H54 (cell line): ENCODE measurements around the gene HDAC4.

Experiments
- DNase-seq: peaks from one replicate; pipeline ENCODE4 v3.0.0; 2011; ENCODE audit warnings: low spot score, mixed read lengths; ENCODE audit not compliant: insufficient read length
- FAIRE-seq: peaks from 3 replicates; lab custom pipeline; 2011; peaks lifted over from hg19 to GRCh38; lab: Jason Lieb, UNC
- POLR2A ChIP-seq: IDR thresholded peaks from 2 replicates; pipeline ENCODE4 v1.6.1; 2011; ENCODE audit warnings: low read depth, mild to moderate bottlenecking, low read length

Gene HDAC4

DNA sequence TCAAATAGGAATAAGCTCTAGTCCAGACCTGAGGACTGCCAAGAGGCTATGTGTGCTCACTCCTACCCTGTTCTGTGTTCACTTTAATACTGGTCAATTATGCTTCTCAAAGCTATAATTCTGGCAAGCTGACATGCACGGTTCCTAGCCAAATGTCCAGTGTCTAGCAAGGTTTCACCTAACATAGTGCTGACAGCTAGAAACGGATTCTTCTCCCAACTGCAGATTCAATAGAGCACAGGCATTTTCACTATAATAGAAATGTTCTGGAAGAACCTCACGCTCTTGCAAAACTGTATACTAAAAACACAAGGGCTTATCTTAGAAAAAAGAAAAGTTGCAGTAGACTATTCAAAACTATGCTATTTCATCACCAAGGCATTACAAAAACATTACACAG, 45.1 kb downstream of the HDAC4 start:
- FAIRE-seq (no peak), DNase-seq (no peak)
- no peak for TF ChIP-seq POLR2A

DNA sequence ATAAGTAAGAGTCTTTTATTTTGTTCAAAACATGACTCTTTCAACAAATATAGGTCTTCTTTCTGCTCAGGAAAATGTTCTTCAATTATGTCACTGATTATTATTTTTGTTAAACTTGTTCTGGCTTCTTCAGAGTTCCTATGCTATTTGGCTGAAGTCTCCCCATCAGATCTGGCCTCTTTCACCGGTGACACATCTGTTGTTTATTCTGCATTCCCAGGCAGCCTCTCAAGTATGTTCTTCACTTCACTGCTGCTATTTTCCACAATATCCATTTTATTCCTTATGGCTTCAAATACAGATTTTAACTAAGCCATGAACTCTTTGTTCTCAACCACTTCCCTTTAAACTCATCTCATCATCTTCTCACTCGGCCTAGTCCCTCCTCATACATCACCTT, 45.7 kb downstream of the HDAC4 start:
- DNase-seq (no peak), FAIRE-seq (no peak)
- TF ChIP-seq POLR2A, result no peak

DNA sequence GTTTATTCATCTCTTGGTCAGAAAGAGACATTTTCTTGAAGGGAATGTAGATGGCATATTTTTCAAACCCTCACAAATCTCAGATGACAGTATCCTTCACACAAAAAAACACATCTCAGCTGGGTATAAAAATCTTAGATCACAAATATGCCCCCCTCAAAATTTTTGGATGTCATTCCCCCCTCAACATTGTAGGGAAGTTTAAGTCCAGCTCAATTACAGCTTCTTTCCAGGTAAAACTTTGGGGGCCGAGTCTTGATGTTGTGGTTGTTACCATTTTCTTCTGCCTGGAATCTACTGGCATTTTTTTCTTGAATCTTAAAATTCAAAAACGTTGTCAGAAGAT, 46.1 kb downstream of the HDAC4 start:
- no peak for TF ChIP-seq POLR2A
- DNase-seq, result no peak
- FAIRE-seq, result no peak

DNA sequence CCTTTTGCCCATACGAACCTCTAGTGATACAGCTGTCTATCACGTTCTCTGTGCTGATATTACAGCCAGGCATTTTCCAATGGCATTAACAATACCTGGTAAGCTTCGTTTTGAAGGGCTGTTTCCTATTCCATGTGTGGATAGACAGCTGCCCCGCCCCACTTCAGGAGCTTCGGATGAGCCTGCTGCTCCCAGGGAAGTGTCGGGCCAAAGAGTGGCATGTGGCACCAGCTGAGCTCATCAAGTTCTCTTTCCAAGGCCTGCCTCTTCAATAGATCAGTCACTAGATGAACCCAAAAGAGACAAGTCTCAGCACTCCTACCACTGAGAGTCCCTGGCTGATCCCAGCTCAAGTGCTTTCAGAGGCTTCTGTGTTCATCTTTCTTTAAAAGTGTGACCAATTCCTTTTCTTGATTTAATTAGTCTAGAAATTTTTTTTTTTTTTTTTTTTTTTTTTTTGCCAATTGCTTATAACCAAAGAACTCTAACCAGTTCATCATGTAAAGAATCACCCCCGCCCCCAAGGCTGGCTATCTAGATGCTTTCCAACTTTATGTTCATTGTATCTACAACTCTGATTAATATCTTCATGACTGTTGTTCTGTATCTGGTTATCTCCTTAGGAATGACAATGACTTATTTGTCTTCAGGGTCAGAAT, 46.6 kb downstream of the HDAC4 start:
- FAIRE-seq (no peak), DNase-seq (no peak)
- TF ChIP-seq POLR2A, result no peak

DNA sequence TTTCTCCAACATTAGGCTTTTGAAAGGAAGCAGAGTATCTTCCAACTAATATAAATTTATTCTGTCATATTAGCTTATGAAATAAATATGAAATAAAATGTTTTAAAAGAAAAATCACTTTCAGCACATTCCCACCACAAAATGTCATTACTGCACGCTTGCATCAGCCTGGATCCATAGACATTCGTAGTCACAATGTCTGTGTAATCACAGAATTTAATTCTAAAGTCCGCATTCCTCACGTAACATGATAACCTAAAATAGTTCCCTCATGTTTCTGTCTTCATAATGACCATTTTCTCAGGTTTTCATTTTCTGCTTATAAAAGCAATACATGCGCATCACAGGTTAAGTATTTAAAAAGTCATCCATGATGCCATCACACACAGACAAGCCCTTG, 47.1 kb downstream of the HDAC4 start:
- TF ChIP-seq POLR2A, result no peak
- DNase-seq, result no peak

DNA sequence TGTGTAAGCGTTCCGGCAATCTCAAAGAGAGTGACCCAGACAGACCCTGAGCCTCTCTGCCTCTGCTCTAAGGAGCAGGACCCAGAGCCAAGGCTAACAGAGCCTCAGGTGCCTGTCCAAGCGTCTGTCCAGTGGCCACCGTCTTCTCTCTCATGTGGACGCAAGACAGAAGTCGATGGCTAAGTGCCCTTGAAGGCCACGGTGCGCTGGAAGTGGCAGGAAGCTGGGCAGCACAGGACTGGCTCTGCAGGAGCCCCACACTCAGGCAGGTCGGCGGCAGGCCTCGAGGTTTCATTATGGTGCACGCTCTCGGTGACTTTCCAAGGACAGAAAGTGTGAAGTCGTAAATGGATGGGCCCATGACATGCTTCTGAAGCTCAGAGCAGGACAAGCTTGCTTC, 49.1 kb downstream of the HDAC4 start:
- DNase-seq (no peak), FAIRE-seq (no peak)
- TF ChIP-seq POLR2A, result no peak

More for the DNA sequence above, 47.1 kb downstream of the HDAC4 start:
- FAIRE-seq, result no peak

DNA sequence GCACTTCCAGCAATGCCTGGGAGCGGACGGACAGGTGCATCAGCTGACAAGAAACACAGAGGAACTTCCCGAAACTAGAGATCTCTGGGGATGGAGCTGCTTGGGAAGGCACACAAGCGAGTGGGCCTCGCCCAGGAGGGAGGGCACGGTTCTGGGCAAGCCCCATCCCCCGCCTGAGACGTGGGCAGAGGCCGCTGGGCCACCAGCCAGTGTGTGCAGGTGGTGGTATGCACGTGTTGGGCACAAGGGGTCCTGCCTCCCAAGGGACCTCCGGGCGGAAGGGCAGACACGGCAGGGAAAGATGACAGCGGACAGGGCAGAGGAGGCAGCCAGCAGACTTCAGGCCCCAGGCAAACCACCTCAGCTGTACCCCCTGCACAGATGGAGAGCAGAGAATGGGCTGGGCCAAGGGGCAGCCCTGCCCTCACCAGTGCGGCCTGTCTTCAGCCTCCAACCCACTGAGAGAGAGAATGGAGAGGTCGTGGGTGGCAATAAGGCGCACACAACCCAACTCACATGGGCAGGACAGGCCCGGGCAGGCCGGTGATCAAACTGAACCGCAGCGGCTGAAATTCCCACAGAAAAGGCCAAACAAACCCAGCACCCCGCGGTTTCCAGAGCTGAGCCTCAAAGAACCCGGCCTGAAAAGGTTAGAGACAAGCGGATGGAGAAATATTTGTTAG, 51.2 kb downstream of the HDAC4 start:
- FAIRE-seq, result no peak
- no peak for TF ChIP-seq POLR2A
- DNase-seq, result no peak

DNA sequence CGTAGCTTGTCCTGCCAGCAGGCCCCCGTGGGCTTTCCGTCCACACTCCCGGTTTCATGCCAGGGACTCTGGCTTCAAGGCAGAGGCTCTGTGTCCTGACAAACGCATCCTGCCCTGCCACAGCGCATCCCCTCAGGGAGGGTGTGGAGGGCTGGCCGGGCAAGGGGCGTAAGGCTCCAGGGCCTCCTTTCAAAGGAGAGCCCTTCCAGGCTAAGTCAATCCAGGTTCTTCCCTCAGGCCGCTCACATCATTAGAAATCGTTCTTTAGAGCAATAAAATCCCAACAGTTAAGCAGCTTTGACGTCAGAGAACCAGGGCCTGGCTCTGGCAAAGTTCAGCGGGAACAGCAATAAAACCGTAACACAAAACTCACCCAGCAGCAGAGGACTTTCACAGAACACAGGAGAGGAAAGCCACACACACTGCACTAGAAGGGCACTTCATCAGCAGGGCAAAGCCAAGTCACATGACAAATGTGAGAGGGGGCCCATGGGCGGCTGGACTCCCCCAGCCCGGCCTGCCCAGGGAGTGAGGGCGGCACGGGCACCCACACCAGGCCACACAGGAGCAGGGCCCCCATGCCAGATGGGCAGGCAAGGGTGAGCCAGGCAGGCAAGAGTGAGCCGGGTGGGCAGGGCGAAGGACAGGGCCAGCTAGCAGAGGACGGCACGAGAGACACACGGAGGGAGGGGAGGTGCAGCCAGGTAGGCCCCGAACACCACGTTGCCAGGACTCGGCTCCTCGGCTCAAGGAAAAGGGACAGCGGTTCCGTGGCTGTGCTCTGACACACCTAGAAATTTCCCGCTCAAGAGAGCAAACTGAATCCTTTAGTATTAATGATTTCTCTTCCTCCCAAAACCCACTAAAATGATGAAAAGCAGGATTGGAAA, 52.0 kb downstream of the HDAC4 start:
- FAIRE-seq (no peak), DNase-seq (no peak)
- no peak for TF ChIP-seq POLR2A

DNA sequence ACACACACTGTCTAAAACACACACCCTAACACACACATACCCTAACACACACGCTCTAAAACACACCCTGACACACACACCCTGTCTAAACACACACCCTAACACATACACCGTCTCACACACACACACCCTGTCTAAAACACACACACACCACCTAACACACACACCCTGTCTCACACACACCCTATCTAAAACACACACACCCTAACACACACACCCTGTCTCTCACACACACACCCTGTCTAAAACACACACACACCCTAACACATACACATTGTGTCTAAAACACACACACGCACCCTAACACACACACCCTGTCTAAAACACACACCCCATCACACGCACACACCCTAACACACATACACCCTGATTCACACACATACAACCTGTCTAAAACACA, 54.1 kb downstream of the HDAC4 start:
- no peak for DNase-seq
- TF ChIP-seq POLR2A, result no peak

DNA sequence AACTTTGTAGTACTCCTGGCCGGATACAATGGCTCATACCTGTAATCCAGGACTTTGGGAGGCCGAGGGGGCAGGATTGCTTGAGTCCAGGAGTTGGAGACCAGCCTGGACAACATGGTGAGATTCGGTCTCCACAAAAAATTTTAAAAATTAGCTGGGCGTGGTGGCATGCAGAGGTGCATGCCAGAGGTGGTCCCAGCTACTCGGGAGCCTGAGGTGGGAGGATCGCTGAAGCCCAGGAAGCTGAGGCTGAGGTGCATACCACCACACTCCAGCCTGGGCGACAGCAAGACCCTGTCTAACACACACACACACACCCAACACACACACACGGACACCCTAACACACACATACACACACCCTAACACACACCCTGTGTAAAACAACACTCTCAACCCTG, 55.6 kb downstream of the HDAC4 start:
- no peak for TF ChIP-seq POLR2A
- DNase-seq (no peak), FAIRE-seq (no peak)

More for the DNA sequence above, 54.1 kb downstream of the HDAC4 start:
- FAIRE-seq, result no peak

DNA sequence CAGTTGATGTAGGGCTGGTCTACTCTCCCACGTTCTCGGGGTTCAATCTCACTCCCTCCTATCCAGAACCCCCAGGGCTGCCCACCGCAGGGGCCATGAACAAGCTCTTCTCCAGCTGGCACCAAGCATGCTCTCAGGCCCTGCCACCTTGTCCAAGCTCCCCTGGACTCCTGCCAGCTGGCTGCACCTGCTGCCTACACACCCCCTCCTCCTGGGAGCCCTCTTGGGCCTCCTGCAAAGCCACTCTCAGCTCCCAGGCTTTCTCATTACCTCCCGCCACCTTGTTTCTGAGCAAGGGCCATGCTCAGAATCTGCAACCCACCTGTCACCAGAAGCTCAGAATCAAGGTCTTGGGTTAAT, 56.0 kb downstream of the HDAC4 start:
- no peak for TF ChIP-seq POLR2A
- FAIRE-seq (no peak), DNase-seq (no peak)

DNA sequence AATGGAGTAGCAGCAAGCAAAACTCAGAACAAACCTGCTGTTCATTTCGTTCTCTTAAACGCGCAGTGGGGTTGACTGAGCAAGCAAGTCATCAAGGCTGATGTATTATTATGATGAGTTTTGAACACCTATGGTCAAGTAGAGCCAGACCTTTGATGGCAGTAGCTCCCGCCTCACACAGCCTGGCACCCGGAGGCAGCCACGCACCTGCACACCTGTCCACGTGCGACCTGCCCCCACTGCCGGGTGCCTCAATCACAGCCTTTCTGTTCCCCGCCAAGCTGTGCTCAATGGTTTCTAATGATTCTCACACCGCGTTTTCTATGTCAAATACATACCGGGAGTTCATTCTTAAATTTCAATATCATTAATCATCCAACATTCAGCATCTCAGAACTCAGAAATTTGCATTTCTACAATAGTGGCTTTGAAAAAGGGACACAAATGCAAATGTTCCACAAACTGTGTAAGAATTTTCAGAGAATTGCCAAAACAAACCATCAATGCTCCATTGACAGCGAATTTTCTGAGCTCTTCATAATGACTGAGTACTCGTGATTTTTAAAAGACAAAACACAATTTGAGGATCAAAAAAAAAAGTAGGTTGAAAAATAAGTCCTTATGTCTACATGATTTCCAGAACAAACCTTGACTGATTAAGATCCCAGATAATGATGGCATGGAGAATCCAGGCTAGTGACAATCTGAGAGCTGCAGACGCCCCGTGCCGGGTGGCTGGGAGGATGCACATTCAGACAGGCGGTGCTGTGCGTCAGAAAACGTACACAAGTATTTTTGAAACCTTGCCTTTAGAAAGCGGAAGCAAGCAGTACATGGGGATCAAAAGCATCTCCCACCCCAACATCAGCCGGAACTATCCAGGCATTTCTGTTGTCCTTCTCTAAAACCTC, 56.6 kb downstream of the HDAC4 start:
- DNase-seq (no peak), FAIRE-seq (no peak)
- no peak for TF ChIP-seq POLR2A

DNA sequence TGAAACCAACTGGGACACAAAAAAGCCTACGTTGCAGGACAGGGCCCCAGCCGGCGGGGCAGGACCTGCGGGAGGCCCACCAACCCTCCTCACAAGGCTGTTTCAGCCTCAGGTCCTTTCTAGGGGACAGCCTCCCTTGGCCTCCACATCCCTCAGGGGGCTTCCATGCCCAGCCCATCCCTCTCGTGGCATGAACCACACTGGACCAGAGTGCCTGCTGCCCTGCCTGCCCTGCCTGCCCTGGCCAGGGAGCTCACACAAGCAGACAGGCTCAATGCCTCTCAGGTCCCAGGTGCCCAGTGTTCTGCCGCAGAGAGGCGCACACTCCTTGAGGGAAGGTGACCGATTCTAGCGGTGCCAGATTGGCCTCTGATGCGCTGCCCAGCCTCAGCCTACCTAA, 57.4 kb downstream of the HDAC4 start:
- DNase-seq (no peak), FAIRE-seq (no peak)
- TF ChIP-seq POLR2A, result no peak
